Measurements from ENCODE around the gene KIZ.

KIZ gene

GRCh38 chr20:21090111-21090618 lies 35.7 kb upstream of the KIZ start:
- no peak for TF ChIP-seq CTCF (IDR thresholded peaks at IDR 0.05; ENCODE audit: control insufficient read depth, extremely low read depth, insufficient read depth)
- H3K4me3 ChIP-seq (ENCODE audit: low read depth, low read length): peak overlapping the region; percentile 28
- DNase-seq (ENCODE audit: low read depth): peak; percentile 13

- no peak overlapping the region for H3K4me3 ChIP-seq (ENCODE audit: low read depth, low read length)
- DNase-seq (ENCODE audit: low read depth): no peak
- no peak for TF ChIP-seq CTCF (IDR thresholded peaks at IDR 0.05; ENCODE audit: control insufficient read depth, extremely low read depth, insufficient read depth)
These were observed 35.2 kb upstream of the KIZ start for GRCh38 chr20:21090721-21091120.

GRCh38 chr20:21092806-21093205 lies 33.1 kb upstream of the KIZ start:
- no peak for DNase-seq (ENCODE audit: low read depth)
- no peak for TF ChIP-seq CTCF (IDR thresholded peaks at IDR 0.05; ENCODE audit: control insufficient read depth, extremely low read depth, insufficient read depth)
- no peak overlapping the region for H3K4me3 ChIP-seq (ENCODE audit: low read depth, low read length)

- TF ChIP-seq CTCF (IDR thresholded peaks at IDR 0.05; ENCODE audit: control insufficient read depth, extremely low read depth, insufficient read depth): no peak
- peak; percentile 14 for DNase-seq (ENCODE audit: low read depth)
- H3K4me3 ChIP-seq (ENCODE audit: low read depth, low read length): no peak overlapping the region
These were observed 29.4 kb upstream of the KIZ start for GRCh38 chr20:21096321-21097043.

GRCh38 chr20:21099751-21100577 lies 25.9 kb upstream of the KIZ start:
- DNase-seq (ENCODE audit: low read depth): no peak
- H3K4me3 ChIP-seq (ENCODE audit: low read depth, low read length): no peak overlapping the region
- no peak for TF ChIP-seq CTCF (IDR thresholded peaks at IDR 0.05; ENCODE audit: control insufficient read depth, extremely low read depth, insufficient read depth)

- H3K4me3 ChIP-seq (ENCODE audit: low read depth, low read length): no peak overlapping the region
- no peak for TF ChIP-seq CTCF (IDR thresholded peaks at IDR 0.05; ENCODE audit: control insufficient read depth, extremely low read depth, insufficient read depth)
- DNase-seq (ENCODE audit: low read depth): no peak
These were observed 25.1 kb upstream of the KIZ start for GRCh38 chr20:21100578-21101452.

Data from LNCaP clone FGC (cell line).